Epithelial cell of alveolus of lung (primary cell): ENCODE results near the gene THEM5. TPM values are rescaled to one million over a fixed set of nuclear protein-coding genes. Genes with fewer than 3 reads are reported as not detected.

ENCODE experiments used
- total RNA-seq: library from RNA; depleted of rRNA; stranded (reverse); fragments of >200 nt; gene quantifications from 2 replicates; pipeline ENCODE4 v1.2.1, GENCODE V29; 2015

THEM5 gene
- total RNA-seq: not detected in 2 replicates

DNA sequence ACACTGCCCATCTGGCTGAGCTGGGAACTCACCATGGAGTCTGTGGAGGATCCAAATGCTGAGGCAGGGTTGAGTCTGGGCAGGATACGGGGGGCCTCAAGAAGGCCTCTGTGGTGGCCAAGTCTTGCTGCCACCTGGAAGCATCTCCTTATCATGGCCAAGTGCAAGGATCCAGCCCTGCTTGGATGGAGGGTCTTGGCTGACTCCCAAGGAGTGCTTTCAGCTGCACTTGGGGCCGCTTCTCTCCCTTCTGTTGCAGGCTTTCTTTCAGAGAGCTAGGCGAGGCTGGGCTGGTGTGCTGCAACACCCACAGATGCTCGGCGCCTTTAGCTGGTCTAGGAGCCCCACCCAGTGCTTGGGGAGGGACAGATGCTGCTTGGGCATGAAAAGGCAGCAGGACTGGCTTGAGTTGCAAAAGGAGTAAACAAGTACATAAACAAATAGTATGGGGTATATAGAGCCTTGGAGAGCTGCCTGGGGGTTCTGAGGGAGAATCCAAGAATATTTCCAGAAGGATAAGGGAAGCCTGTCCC lies at the start of gene THEM5:
Gene THEM5 (minus strand): TSS at position 302 of the 533 bp plus-strand sequence. CDS start 147 bp downstream, at position 155.

GRCh38 chr1:151839457-151840403 lies 13.8 kb downstream of the THEM5 start, which contains the start of gene C2CD4D:
C2CD4D (minus strand) TSS chr1:151839820; CDS start chr1:151838989, 831 bp downstream.

GRCh38 chr1:151831605-151832004 lies 21.9 kb downstream of the THEM5 start, which contains the start of gene RORC:
RORC (minus strand) TSS chr1:151831802; CDS start chr1:151831764, 38 bp downstream.

GRCh38 chr1:151805066-151805820 lies 48.3 kb downstream of the THEM5 start, which contains the start of gene LINGO4:
LINGO4 (minus strand) TSS chr1:151805419; CDS start chr1:151802704, 2,715 bp downstream.

Other genes with a start within 250 kb of the THEM5 start
- 13.8 and 20.5 TPM in 2 replicates for gene SNX27, start 241.7 kb downstream of the THEM5 start, total RNA-seq
- not detected in 2 replicates for gene CELF3, start 136.9 kb downstream of the THEM5 start, total RNA-seq
- gene RIIAD1, start 132.2 kb downstream of the THEM5 start, total RNA-seq: not detected in 2 replicates
- 72.8 and 92.9 TPM in 2 replicates for gene MRPL9, start 90.2 kb downstream of the THEM5 start, total RNA-seq
- gene TDRKH, start 63.2 kb downstream of the THEM5 start, total RNA-seq: 1.1 and 4.1 TPM in 2 replicates
- not detected in 2 replicates for gene LINGO4, start 48.3 kb downstream of the THEM5 start, total RNA-seq
- not detected in 2 replicates for gene RORC, start 21.9 kb downstream of the THEM5 start, total RNA-seq
- gene C2CD4D, start 13.9 kb downstream of the THEM5 start, total RNA-seq: not detected in 2 replicates
- 9.9 and 13.7 TPM in 2 replicates for gene THEM4, start 55.8 kb upstream of the THEM5 start, total RNA-seq
- gene S100A10, start 140.1 kb upstream of the THEM5 start, total RNA-seq: 75.2 and 168 TPM in 2 replicates
- 164 and 641 TPM in 2 replicates for gene S100A11, start 183.3 kb upstream of the THEM5 start, total RNA-seq
- not detected in 2 replicates for gene TCHHL1, start 235.4 kb upstream of the THEM5 start, total RNA-seq